Suprapubic skin (tissue), 4 donors: ENCODE data around the gene FHOD3. TPM values are rescaled to one million over a fixed set of nuclear protein-coding genes. Genes with fewer than 3 reads are reported as not detected.

Experiments used
- DNase-seq, 2 donors: peaks; one replicate each; pipeline ENCODE4 v3.0.0-alpha.2; 2019; ENCODE audit warnings: low spot score in 2 of 2
- H3K27ac ChIP-seq: fragments of 200-600 bp; sonication (generic); one replicate; pipeline ENCODE4 v1.5.1; 2019
- H3K27me3 ChIP-seq: fragments of 200-600 bp; sonication (generic); one replicate; pipeline ENCODE4 v1.5.1; 2019
- H3K36me3 ChIP-seq: fragments of 200-600 bp; sonication (generic); one replicate; pipeline ENCODE4 v1.5.1; 2019
- H3K4me1 ChIP-seq: fragments of 200-600 bp; sonication (generic); one replicate; pipeline ENCODE4 v1.5.1; 2019
- H3K4me3 ChIP-seq: fragments of 200-600 bp; sonication (generic); one replicate; pipeline ENCODE4 v1.5.1; 2019; ENCODE audit warnings: mild to moderate bottlenecking
- H3K9me3 ChIP-seq: fragments of 200-600 bp; sonication (generic); one replicate; pipeline ENCODE4 v1.5.1; 2019
- CTCF ChIP-seq, 2 donors: fragments of 200-600 bp in 1 of 2; fragments of 450-650 bp in 1 of 2; sonication (generic) in 1 of 2; IDR thresholded peaks; one replicate each; pipeline ENCODE4 v1.5.1; 2016 to 2019; ENCODE audit warnings: antibody characterized with exemption in 2 of 2, mild to moderate bottlenecking in 1 of 2, moderate library complexity in 1 of 2
- EP300 ChIP-seq: sonication (generic); formaldehyde crosslinking; IDR thresholded peaks from one replicate; pipeline ENCODE4 v1.6.1; 2017; ENCODE audit warnings: antibody characterized with exemption
- POLR2A ChIP-seq, 2 donors: fragments of 450-650 bp; IDR thresholded peaks; one replicate each; pipeline ENCODE4 v1.6.1; 2017; ENCODE audit warnings: antibody characterized with exemption in 2 of 2, mild to moderate bottlenecking in 2 of 2, moderate library complexity in 2 of 2
- POLR2AphosphoS5 ChIP-seq, 3 donors: sonication (generic); formaldehyde crosslinking; IDR thresholded peaks; one replicate each; pipeline ENCODE4 v1.6.1; 2017; ENCODE audit warnings: antibody characterized with exemption in 3 of 3
- whole genome bisulfite sequencing: methylation state at CpG from one replicate; pipeline ENCODE4 v1.1.5; 2018; 5-methylcytosine and 5-hydroxymethylcytosine counted together
- total RNA-seq, 4 donors: library from RNA; depleted of rRNA; stranded (reverse); fragments of >200 nt; gene quantifications; one replicate each; pipeline ENCODE4 v1.1.0, GENCODE V29; 2016

FHOD3 gene
- total RNA-seq, 4 donors from 2014 or later, result 5.8 to 18.7 (median 15.5) TPM

GRCh38 chr18:36526611-36527010 is 229.1 kb downstream of the FHOD3 start:
- no peak overlapping the region for H3K27ac ChIP-seq
- TF ChIP-seq POLR2A (IDR thresholded peaks at IDR 0.05), result no peak
- TF ChIP-seq EP300, result no peak
- TF ChIP-seq CTCF (IDR thresholded peaks at IDR 0.05), result no peak
- TF ChIP-seq POLR2AphosphoS5 (IDR thresholded peaks at IDR 0.05), result no peak
- no peak for DNase-seq
- H3K4me3 ChIP-seq, result no peak overlapping the region
- no peaks in the 10 kb centered on the region for H3K9me3 ChIP-seq
- 89% methylated on average over 4 of the region's 4 CpGs for WGBS
- H3K4me1 ChIP-seq, result peaks cover 3% of the 10 kb centered on the region
- no peaks in the 10 kb centered on the region for H3K27me3 ChIP-seq
- no peaks in the 10 kb centered on the region for H3K36me3 ChIP-seq

- H3K4me3 ChIP-seq, result no peak overlapping the region
- H3K27ac ChIP-seq, result no peak overlapping the region
- DNase-seq, result no peak
- WGBS, result 90% methylated on average over 6 of the region's 6 CpGs
- no peak for TF ChIP-seq CTCF (IDR thresholded peaks at IDR 0.05)
- TF ChIP-seq EP300, result no peak
- no peak for TF ChIP-seq POLR2AphosphoS5 (IDR thresholded peaks at IDR 0.05)
- TF ChIP-seq POLR2A (IDR thresholded peaks at IDR 0.05), result no peak
- no peaks in the 10 kb centered on the region for H3K36me3 ChIP-seq
- no peaks in the 10 kb centered on the region for H3K27me3 ChIP-seq
- H3K4me1 ChIP-seq, result peaks cover 8% of the 10 kb centered on the region
- H3K9me3 ChIP-seq, result no peaks in the 10 kb centered on the region
Measured at GRCh38 chr18:36527051-36527450, 229.5 kb downstream of the FHOD3 start.

- Histone ChIP-seq H3K4me1 (peaks cover 15% of the 10 kb centered on the region), H3K9me3 (no peaks in the 10 kb centered on the region), H3K36me3 (no peaks in the 10 kb centered on the region), H3K27me3 (no peaks in the 10 kb centered on the region), H3K4me3 (no peak overlapping the region), H3K27ac (no peak overlapping the region)
- DNase-seq, result no peak
- 68% methylated on average over 2 of the region's 2 CpGs for WGBS
- TF ChIP-seq POLR2A (IDR thresholded peaks at IDR 0.05) (no peak), POLR2AphosphoS5 (IDR thresholded peaks at IDR 0.05) (no peak), CTCF (IDR thresholded peaks at IDR 0.05) (no peak), EP300 (no peak)
Measured at GRCh38 chr18:36527740-36528455, 230.4 kb downstream of the FHOD3 start.

GRCh38 chr18:36529747-36530146 is 232.2 kb downstream of the FHOD3 start:
- H3K27ac ChIP-seq, result no peak overlapping the region
- H3K27me3 ChIP-seq, result no peaks in the 10 kb centered on the region
- H3K4me3 ChIP-seq, result no peak overlapping the region
- no peaks in the 10 kb centered on the region for H3K36me3 ChIP-seq
- no peak for DNase-seq
- H3K9me3 ChIP-seq, result no peaks in the 10 kb centered on the region
- WGBS, result 96% methylated on average over 8 of the region's 8 CpGs
- H3K4me1 ChIP-seq, result peaks cover 24% of the 10 kb centered on the region
- TF ChIP-seq CTCF (IDR thresholded peaks at IDR 0.05), result no peak
- no peak for TF ChIP-seq POLR2A (IDR thresholded peaks at IDR 0.05)
- TF ChIP-seq POLR2AphosphoS5 (IDR thresholded peaks at IDR 0.05), result no peak
- TF ChIP-seq EP300, result no peak

- H3K36me3 ChIP-seq, result no peaks in the 10 kb centered on the region
- H3K4me3 ChIP-seq, result no peak overlapping the region
- H3K27ac ChIP-seq, result no peak overlapping the region
- H3K4me1 ChIP-seq, result peaks cover 24% of the 10 kb centered on the region
- 78% methylated on average over 4 of the region's 4 CpGs for WGBS
- no peak for TF ChIP-seq CTCF (IDR thresholded peaks at IDR 0.05)
- TF ChIP-seq EP300, result no peak
- TF ChIP-seq POLR2A (IDR thresholded peaks at IDR 0.05), result no peak
- TF ChIP-seq POLR2AphosphoS5 (IDR thresholded peaks at IDR 0.05), result no peak
- H3K27me3 ChIP-seq, result no peaks in the 10 kb centered on the region
- no peak for DNase-seq
- no peaks in the 10 kb centered on the region for H3K9me3 ChIP-seq
Measured at GRCh38 chr18:36530676-36531405, 233.3 kb downstream of the FHOD3 start.
